ENCODE data around the gene ACY1.
A peak's percentile ranks its signal among the peaks of the same experiment; 100 is the strongest.
"Not testable (repeated sequence)": the region's sequence is repeated elsewhere in the genome, so short reads cannot be mapped to it uniquely, and the experiment has no call there.

The ACY1 gene

GRCh38 chr3:51983578-51984268, 388 bp downstream of the ACY1 start:
- DNase-seq (ENCODE audit: low spot score), result no peak

- no peak for DNase-seq (ENCODE audit: low spot score)
These were observed 923 bp downstream of the ACY1 start for GRCh38 chr3:51984269-51984647.

GRCh38 chr3:51985063-51985462, 1.7 kb downstream of the ACY1 start:
- no peak for DNase-seq (ENCODE audit: low spot score)

GRCh38 chr3:51986010-51986947, 2.9 kb downstream of the ACY1 start:
- DNase-seq (ENCODE audit: low spot score), result no peak

- no peak for DNase-seq (ENCODE audit: low spot score)
These were observed 4.2 kb downstream of the ACY1 start for GRCh38 chr3:51987568-51987967.

- no peak for DNase-seq (ENCODE audit: low spot score)
These were observed 5.2 kb downstream of the ACY1 start for GRCh38 chr3:51988286-51989146.

GRCh38 chr3:51990501-51990971, 7.2 kb downstream of the ACY1 start:
- not testable (repeated sequence) for DNase-seq (ENCODE audit: low spot score)

- DNase-seq (ENCODE audit: low spot score), result no peak
These were observed 8.8 kb downstream of the ACY1 start for GRCh38 chr3:51992017-51992682.

- DNase-seq (ENCODE audit: low spot score), result not testable (repeated sequence)
These were observed 10.3 kb downstream of the ACY1 start for GRCh38 chr3:51993657-51994056.

GRCh38 chr3:51994530-51994929, 11.2 kb downstream of the ACY1 start:
- DNase-seq (ENCODE audit: low spot score), result no peak

GRCh38 chr3:51995346-51996163, 12.2 kb downstream of the ACY1 start, which contains the start of gene RPL29:
RPL29 (minus strand) TSS chr3:51995895; CDS start chr3:51995461, 434 bp downstream.
- DNase-seq (ENCODE audit: low spot score), result peak; percentile 92

- no peak for DNase-seq (ENCODE audit: low spot score)
These were observed 13.8 kb downstream of the ACY1 start for GRCh38 chr3:51997172-51997571.

GRCh38 chr3:51997935-51998596, 14.7 kb downstream of the ACY1 start:
- DNase-seq (ENCODE audit: low spot score), result no peak

GRCh38 chr3:51998774-51999173, 15.4 kb downstream of the ACY1 start:
- DNase-seq (ENCODE audit: low spot score), result no peak

GRCh38 chr3:51999846-52000245, 16.5 kb downstream of the ACY1 start:
- no peak for DNase-seq (ENCODE audit: low spot score)

- DNase-seq (ENCODE audit: low spot score), result peak; percentile 81
These were observed 18.2 kb downstream of the ACY1 start for GRCh38 chr3:52001443-52001974.

- DNase-seq (ENCODE audit: low spot score), result no peak
These were observed 19.4 kb downstream of the ACY1 start for GRCh38 chr3:52002748-52003147.

GRCh38 chr3:52004163-52004787, 20.9 kb downstream of the ACY1 start:
- DNase-seq (ENCODE audit: low spot score), result peak; percentile 81

- no peak for DNase-seq (ENCODE audit: low spot score)
These were observed 21.6 kb downstream of the ACY1 start for GRCh38 chr3:52004906-52005395.
